HEK293 (cell line): ENCODE measurements around the gene ZNRF1.

Experiments
- CTCF ChIA-PET: fragments of 350-600 bp; formaldehyde crosslinking; extraction: SDS; loops from one replicate; lab custom pipeline; 2021; ENCODE audit warnings: antibody characterized with exemption; lab: Yijun Ruan, JAX
- POLR2A ChIA-PET: fragments of 300-600 bp; formaldehyde crosslinking; extraction: SDS; loops from one replicate; lab custom pipeline; 2020; ENCODE audit warnings: antibody characterized with exemption, inconsistent platforms; lab: Yijun Ruan, JAX
- H3K27ac ChIP-seq: fragments of 200-500 bp; sonication (Bioruptor generic); 2 replicates; pipeline ENCODE4 v1.5.1; 2014; ENCODE audit warnings: low read depth, low read length, control low read depth, inconsistent platforms; ENCODE audit errors: extremely low read depth
- H3K36me3 ChIP-seq, 2 experiments: fragments of 200-500 bp in 1 of 2; sonication (Bioruptor generic) in 1 of 2; 1 replicate in 1 of 2; 2 replicates in 1 of 2; pipeline ENCODE4 v1.5.1; 2014 to 2017; ENCODE audit warnings: inconsistent platforms in 2 of 2, low read length in 2 of 2; ENCODE audit not compliant: control insufficient read depth in 2 of 2, insufficient read depth in 1 of 2
- H3K4me1 ChIP-seq: fragments of 200-500 bp; sonication (Bioruptor generic); 2 replicates; pipeline ENCODE4 v1.5.1; 2014; ENCODE audit warnings: mild to moderate bottlenecking, low read length, inconsistent platforms; ENCODE audit not compliant: control insufficient read depth, insufficient read depth
- H3K4me3 ChIP-seq: 2 replicates; pipeline ENCODE4 v1.5.1; 2011; ENCODE audit warnings: low read depth, mild to moderate bottlenecking, control low read depth, low read length, moderate library complexity
- H3K9me3 ChIP-seq: fragments of 200-500 bp; sonication (Bioruptor generic); 2 replicates; pipeline ENCODE4 v1.5.1; 2014; ENCODE audit warnings: low read depth, low read length, inconsistent platforms; ENCODE audit not compliant: control insufficient read depth, insufficient read depth
- FEZF1 ChIP-seq: fragments of 450-650 bp; formaldehyde crosslinking; IDR thresholded peaks from 2 replicates; pipeline ENCODE4 v1.5.1; 2016; ENCODE audit warnings: missing biosample characterization, missing genetic modification characterization
- KLF16 ChIP-seq: fragments of 450-650 bp; formaldehyde crosslinking; IDR thresholded peaks from 2 replicates; pipeline ENCODE4 v1.5.1; 2017; ENCODE audit warnings: missing biosample characterization, missing genetic modification characterization
- SP2 ChIP-seq: fragments of 450-650 bp; formaldehyde crosslinking; IDR thresholded peaks from 2 replicates; pipeline ENCODE4 v1.5.1; 2016; ENCODE audit warnings: missing biosample characterization, missing genetic modification characterization
- SP3 ChIP-seq: fragments of 450-650 bp; formaldehyde crosslinking; IDR thresholded peaks from 2 replicates; pipeline ENCODE4 v1.5.1; 2016; ENCODE audit warnings: missing biosample characterization, missing genetic modification characterization
- SP7 ChIP-seq: fragments of 450-650 bp; formaldehyde crosslinking; IDR thresholded peaks from 2 replicates; pipeline ENCODE4 v1.5.1; 2016; ENCODE audit warnings: missing biosample characterization, missing genetic modification characterization
- ZBTB20 ChIP-seq: fragments of 450-650 bp; formaldehyde crosslinking; IDR thresholded peaks from 2 replicates; pipeline ENCODE4 v1.5.1; 2016; ENCODE audit warnings: missing biosample characterization, missing genetic modification characterization
- ZBTB8A ChIP-seq: fragments of 450-650 bp; formaldehyde crosslinking; IDR thresholded peaks from 2 replicates; pipeline ENCODE4 v1.5.1; 2016; ENCODE audit warnings: missing biosample characterization, missing genetic modification characterization
- ZIC2 ChIP-seq: fragments of 450-650 bp; formaldehyde crosslinking; IDR thresholded peaks from 2 replicates; pipeline ENCODE4 v1.5.1; 2016; ENCODE audit warnings: missing biosample characterization, missing genetic modification characterization
- ZNF140 ChIP-seq: fragments of 450-650 bp; formaldehyde crosslinking; IDR thresholded peaks from 2 replicates; pipeline ENCODE4 v1.5.1; 2016; ENCODE audit warnings: missing biosample characterization, missing genetic modification characterization
- ZNF48 ChIP-seq: fragments of 450-650 bp; formaldehyde crosslinking; IDR thresholded peaks from 2 replicates; pipeline ENCODE4 v1.5.1; 2016; ENCODE audit warnings: missing biosample characterization, missing genetic modification characterization
- ZNF777 ChIP-seq: fragments of 450-650 bp; formaldehyde crosslinking; IDR thresholded peaks from 2 replicates; pipeline ENCODE4 v1.5.1; 2017; ENCODE audit warnings: missing biosample characterization, missing genetic modification characterization, borderline replicate concordance
- TF ChIP-seq, protein P1 (sequence below): fragments of 450-650 bp; formaldehyde crosslinking; IDR thresholded peaks from 2 replicates; pipeline ENCODE4 v1.5.1; 2016; ENCODE audit warnings: missing biosample characterization, missing genetic modification characterization
- TF ChIP-seq, protein P2 (sequence below): fragments of 450-650 bp; formaldehyde crosslinking; IDR thresholded peaks from 2 replicates; pipeline ENCODE4 v1.5.1; 2016; ENCODE audit warnings: missing biosample characterization, missing genetic modification characterization
- TF ChIP-seq, protein P3 (sequence below): fragments of 450-650 bp; formaldehyde crosslinking; IDR thresholded peaks from 2 replicates; pipeline ENCODE4 v1.5.1; 2016; ENCODE audit warnings: missing biosample characterization, missing genetic modification characterization
- TF ChIP-seq, protein P4 (sequence below): fragments of 450-650 bp; formaldehyde crosslinking; optimal IDR thresholded peaks from 2 replicates; pipeline ENCODE3; 2016; ENCODE audit warnings: missing biosample characterization, mild to moderate bottlenecking, missing genetic modification characterization
- TF ChIP-seq, protein P5 (sequence below): fragments of 450-650 bp; formaldehyde crosslinking; IDR thresholded peaks from 2 replicates; pipeline ENCODE4 v1.5.1; 2016; ENCODE audit warnings: missing biosample characterization, missing genetic modification characterization
- TF ChIP-seq, protein P6 (sequence below): fragments of 450-650 bp; formaldehyde crosslinking; conservative IDR thresholded peaks from 2 replicates; pipeline ENCODE4 v1.5.1; 2016; ENCODE audit warnings: low read depth, missing biosample characterization, missing genetic modification characterization

Gene ZNRF1

DNA sequence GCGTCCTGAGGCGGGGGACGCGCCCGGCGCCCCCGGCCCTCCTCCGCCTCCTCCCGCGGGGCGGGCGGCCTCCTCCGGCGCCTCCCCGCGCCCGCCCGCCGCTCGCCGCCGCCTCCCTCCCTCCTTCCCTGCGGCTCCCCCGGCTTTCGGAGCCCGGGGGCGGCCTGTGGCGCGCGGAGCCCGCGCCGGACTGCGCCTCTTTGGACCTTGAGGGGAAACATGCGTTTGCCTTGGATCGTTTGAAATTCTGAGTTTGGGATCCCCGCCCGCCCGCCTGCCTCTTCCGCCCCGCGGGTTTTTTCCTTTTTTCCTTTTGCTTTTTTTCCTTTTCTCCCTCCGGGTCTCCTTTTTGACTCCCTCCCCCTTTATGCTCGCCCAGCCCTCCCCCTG lies 390 bp downstream of the ZNRF1 start (continued):
- TF ChIP-seq ZNF48 (no peak), KLF16 (tag by site-specific recombination) (peak; percentile 55; the same call in 1 of the 2 replicates), SP2 (tag by site-specific recombination) (peak; percentile 35; the same call in 1 of the 2 replicates), SP7 (tag by site-specific recombination) (no peak), SP3 (tag by site-specific recombination) (peak; percentile 40)
- TF ChIP-seq, protein P1, sequence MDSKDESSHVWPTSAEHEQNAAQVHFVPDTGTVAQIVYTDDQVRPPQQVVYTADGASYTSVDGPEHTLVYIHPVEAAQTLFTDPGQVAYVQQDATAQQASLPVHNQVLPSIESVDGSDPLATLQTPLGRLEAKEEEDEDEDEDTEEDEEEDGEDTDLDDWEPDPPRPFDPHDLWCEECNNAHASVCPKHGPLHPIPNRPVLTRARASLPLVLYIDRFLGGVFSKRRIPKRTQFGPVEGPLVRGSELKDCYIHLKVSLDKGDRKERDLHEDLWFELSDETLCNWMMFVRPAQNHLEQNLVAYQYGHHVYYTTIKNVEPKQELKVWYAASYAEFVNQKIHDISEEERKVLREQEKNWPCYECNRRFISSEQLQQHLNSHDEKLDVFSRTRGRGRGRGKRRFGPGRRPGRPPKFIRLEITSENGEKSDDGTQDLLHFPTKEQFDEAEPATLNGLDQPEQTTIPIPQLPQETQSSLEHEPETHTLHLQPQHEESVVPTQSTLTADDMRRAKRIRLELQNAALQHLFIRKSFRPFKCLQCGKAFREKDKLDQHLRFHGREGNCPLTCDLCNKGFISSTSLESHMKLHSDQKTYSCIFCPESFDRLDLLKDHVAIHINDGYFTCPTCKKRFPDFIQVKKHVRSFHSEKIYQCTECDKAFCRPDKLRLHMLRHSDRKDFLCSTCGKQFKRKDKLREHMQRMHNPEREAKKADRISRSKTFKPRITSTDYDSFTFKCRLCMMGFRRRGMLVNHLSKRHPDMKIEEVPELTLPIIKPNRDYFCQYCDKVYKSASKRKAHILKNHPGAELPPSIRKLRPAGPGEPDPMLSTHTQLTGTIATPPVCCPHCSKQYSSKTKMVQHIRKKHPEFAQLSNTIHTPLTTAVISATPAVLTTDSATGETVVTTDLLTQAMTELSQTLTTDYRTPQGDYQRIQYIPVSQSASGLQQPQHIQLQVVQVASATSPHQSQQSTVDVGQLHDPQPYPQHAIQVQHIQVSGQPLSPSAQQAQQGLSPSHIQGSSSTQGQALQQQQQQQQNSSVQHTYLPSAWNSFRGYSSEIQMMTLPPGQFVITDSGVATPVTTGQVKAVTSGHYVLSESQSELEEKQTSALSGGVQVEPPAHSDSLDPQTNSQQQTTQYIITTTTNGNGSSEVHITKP (tag by site-specific recombination), result peak; percentile 57
- TF ChIP-seq, protein P2, sequence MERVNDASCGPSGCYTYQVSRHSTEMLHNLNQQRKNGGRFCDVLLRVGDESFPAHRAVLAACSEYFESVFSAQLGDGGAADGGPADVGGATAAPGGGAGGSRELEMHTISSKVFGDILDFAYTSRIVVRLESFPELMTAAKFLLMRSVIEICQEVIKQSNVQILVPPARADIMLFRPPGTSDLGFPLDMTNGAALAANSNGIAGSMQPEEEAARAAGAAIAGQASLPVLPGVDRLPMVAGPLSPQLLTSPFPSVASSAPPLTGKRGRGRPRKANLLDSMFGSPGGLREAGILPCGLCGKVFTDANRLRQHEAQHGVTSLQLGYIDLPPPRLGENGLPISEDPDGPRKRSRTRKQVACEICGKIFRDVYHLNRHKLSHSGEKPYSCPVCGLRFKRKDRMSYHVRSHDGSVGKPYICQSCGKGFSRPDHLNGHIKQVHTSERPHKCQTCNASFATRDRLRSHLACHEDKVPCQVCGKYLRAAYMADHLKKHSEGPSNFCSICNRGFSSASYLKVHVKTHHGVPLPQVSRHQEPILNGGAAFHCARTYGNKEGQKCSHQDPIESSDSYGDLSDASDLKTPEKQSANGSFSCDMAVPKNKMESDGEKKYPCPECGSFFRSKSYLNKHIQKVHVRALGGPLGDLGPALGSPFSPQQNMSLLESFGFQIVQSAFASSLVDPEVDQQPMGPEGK (tag by site-specific recombination), result 0 out of 2 replicates have a peak, but pooled peaks have one; percentile 29
- TF ChIP-seq, protein P3, sequence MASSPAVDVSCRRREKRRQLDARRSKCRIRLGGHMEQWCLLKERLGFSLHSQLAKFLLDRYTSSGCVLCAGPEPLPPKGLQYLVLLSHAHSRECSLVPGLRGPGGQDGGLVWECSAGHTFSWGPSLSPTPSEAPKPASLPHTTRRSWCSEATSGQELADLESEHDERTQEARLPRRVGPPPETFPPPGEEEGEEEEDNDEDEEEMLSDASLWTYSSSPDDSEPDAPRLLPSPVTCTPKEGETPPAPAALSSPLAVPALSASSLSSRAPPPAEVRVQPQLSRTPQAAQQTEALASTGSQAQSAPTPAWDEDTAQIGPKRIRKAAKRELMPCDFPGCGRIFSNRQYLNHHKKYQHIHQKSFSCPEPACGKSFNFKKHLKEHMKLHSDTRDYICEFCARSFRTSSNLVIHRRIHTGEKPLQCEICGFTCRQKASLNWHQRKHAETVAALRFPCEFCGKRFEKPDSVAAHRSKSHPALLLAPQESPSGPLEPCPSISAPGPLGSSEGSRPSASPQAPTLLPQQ (tag by site-specific recombination), result no peak
- TF ChIP-seq, protein P4, sequence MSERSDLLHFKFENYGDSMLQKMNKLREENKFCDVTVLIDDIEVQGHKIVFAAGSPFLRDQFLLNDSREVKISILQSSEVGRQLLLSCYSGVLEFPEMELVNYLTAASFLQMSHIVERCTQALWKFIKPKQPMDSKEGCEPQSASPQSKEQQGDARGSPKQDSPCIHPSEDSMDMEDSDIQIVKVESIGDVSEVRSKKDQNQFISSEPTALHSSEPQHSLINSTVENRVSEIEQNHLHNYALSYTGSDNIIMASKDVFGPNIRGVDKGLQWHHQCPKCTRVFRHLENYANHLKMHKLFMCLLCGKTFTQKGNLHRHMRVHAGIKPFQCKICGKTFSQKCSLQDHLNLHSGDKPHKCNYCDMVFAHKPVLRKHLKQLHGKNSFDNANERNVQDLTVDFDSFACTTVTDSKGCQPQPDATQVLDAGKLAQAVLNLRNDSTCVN (tag by site-specific recombination), result peak; percentile 48

DNA sequence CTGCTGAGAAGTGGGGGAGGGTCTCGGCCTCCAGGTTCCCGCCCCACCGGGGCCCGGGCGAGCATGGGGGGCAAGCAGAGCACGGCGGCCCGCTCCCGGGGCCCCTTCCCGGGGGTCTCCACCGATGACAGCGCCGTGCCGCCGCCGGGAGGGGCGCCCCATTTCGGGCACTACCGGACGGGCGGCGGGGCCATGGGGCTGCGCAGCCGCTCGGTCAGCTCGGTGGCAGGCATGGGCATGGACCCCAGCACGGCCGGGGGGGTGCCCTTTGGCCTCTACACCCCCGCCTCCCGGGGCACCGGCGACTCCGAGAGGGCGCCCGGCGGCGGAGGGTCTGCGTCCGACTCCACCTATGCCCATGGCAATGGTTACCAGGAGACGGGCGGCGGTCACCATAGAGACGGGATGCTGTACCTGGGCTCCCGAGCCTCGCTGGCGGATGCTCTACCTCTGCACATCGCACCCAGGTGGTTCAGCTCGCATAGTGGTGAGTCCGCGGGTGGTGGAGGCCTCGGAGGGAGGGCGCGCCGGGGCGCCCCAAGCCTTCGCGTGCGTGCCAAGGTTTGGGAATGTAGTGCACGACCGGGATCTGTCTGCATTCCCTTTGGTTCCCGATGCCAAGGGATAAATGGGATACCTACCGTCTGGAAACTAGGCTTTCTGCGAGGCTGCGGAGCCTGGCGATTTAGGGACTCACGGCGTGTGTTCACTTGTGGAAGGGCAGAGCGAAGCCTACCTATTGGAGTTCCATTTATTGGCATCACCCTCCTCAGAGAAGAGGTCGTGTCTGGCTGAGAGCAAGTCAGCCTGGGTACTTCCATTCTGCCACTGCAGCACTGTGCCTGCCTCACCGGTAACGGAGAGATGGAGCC lies 1.0 kb downstream of the ZNRF1 start:
- ChIA-PET CTCF (interaction anchor here (0.9 to 1.7 kb wide), 3 partner anchors 9 to 128 kb away, joined by 3 to 4 read pairs (median 4); no protein-coding TSS in a partner anchor), POLR2A (interaction anchor here (0.6 kb wide), 1 partner anchor 15 kb away, joined by 3 read pairs; the partner anchor contains the start of gene WDR59)
- Histone ChIP-seq H3K4me3 (peak overlapping the region; percentile 63), H3K27ac (no peak overlapping the region; the same call in 1 of the 2 replicates), H3K9me3 (no peaks in the 10 kb centered on the region), H3K36me3 (no peaks in the 10 kb centered on the region), H3K4me1 (peaks cover 3% of the 10 kb centered on the region; the same call in 1 of the 2 replicates)
- TF ChIP-seq ZNF777 (tag by site-specific recombination) (no peak), ZNF140 (tag by site-specific recombination) (no peak), ZBTB20 (tag by site-specific recombination) (peak; percentile 99), ZIC2 (tag by site-specific recombination) (peak; percentile 48; the same call in 1 of the 2 replicates), ZBTB8A (peak; percentile 98), FEZF1 (tag by site-specific recombination) (no peak)
- TF ChIP-seq, protein P5, sequence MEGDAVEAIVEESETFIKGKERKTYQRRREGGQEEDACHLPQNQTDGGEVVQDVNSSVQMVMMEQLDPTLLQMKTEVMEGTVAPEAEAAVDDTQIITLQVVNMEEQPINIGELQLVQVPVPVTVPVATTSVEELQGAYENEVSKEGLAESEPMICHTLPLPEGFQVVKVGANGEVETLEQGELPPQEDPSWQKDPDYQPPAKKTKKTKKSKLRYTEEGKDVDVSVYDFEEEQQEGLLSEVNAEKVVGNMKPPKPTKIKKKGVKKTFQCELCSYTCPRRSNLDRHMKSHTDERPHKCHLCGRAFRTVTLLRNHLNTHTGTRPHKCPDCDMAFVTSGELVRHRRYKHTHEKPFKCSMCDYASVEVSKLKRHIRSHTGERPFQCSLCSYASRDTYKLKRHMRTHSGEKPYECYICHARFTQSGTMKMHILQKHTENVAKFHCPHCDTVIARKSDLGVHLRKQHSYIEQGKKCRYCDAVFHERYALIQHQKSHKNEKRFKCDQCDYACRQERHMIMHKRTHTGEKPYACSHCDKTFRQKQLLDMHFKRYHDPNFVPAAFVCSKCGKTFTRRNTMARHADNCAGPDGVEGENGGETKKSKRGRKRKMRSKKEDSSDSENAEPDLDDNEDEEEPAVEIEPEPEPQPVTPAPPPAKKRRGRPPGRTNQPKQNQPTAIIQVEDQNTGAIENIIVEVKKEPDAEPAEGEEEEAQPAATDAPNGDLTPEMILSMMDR (tag by site-specific recombination), result peak; percentile 31; the same call in 1 of the 2 replicates
- TF ChIP-seq, protein P6, sequence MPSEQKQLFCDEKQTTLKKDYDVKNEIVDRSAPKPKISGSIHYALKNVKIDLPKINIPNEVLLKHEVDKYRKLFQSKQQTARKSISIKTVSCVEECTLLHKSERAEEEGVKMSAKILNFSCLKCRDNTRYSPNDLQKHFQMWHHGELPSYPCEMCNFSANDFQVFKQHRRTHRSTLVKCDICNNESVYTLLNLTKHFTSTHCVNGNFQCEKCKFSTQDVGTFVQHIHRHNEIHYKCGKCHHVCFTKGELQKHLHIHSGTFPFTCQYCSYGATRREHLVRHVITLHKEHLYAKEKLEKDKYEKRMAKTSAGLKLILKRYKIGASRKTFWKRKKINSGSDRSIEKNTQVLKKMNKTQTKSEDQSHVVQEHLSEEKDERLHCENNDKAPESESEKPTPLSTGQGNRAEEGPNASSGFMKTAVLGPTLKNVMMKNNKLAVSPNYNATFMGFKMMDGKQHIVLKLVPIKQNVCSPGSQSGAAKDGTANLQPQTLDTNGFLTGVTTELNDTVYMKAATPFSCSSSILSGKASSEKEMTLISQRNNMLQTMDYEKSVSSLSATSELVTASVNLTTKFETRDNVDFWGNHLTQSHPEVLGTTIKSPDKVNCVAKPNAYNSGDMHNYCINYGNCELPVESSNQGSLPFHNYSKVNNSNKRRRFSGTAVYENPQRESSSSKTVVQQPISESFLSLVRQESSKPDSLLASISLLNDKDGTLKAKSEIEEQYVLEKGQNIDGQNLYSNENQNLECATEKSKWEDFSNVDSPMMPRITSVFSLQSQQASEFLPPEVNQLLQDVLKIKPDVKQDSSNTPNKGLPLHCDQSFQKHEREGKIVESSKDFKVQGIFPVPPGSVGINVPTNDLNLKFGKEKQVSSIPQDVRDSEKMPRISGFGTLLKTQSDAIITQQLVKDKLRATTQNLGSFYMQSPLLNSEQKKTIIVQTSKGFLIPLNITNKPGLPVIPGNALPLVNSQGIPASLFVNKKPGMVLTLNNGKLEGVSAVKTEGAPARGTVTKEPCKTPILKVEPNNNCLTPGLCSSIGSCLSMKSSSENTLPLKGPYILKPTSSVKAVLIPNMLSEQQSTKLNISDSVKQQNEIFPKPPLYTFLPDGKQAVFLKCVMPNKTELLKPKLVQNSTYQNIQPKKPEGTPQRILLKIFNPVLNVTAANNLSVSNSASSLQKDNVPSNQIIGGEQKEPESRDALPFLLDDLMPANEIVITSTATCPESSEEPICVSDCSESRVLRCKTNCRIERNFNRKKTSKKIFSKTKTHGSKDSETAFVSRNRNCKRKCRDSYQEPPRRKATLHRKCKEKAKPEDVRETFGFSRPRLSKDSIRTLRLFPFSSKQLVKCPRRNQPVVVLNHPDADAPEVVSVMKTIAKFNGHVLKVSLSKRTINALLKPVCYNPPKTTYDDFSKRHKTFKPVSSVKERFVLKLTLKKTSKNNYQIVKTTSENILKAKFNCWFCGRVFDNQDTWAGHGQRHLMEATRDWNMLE, result no peak
